Endothelial cell of umbilical vein (primary cell): ENCODE data around the gene ZCCHC12. TPM values are rescaled to one million over a fixed set of nuclear protein-coding genes. Genes with fewer than 3 reads are reported as not detected.

Source experiments
- BruUV-seq: library from RNA; stranded (reverse); fragments of 400-500 nt; replicated peaks from 2 replicates; lab custom pipeline; 2021; lab: Mats Ljungman, UMichigan
- CTCF ChIA-PET: fragments of 300-600, 350-600 bp; sonication (Branson Sonifier 250); formaldehyde crosslinking; loops from one replicate; lab custom pipeline; 2021; ENCODE audit warnings: antibody characterized with exemption, inconsistent platforms; lab: Charles Lee
- POLR2A ChIA-PET: fragments of 300-600, 350-600 bp; sonication (Branson Sonifier 250); formaldehyde crosslinking; loops from one replicate; lab custom pipeline; 2021; ENCODE audit warnings: antibody characterized with exemption, inconsistent platforms; lab: Charles Lee
- DNase-seq: peaks from one replicate; pipeline ENCODE4 v3.0.0-alpha.2; 2011; ENCODE audit warnings: low read depth, low spot score
- FAIRE-seq: peaks from 2 replicates; lab custom pipeline; 2011; peaks lifted over from hg19 to GRCh38; lab: Jason Lieb, UNC
- H2AFZ ChIP-seq: 2 replicates; pipeline ENCODE4 v1.6.0; 2012; ENCODE audit warnings: low read depth, low read length, control low read depth, inconsistent platforms
- H3K27ac ChIP-seq: 2 replicates; pipeline ENCODE4 v1.5.1; 2011; ENCODE audit warnings: low read depth, mild to moderate bottlenecking, control low read depth, low read length, moderate library complexity; ENCODE audit not compliant: insufficient read depth
- H3K27me3 ChIP-seq, 2 experiments: 2 replicates each; pipeline versions ENCODE4 v1.6.0 to v1.6.1; 2011; ENCODE audit warnings: low read length in 2 of 2, mixed read lengths in 1 of 2; ENCODE audit not compliant: control insufficient read depth in 2 of 2, insufficient read depth in 2 of 2
- H3K36me3 ChIP-seq, 2 experiments: 2 replicates in 1 of 2; 3 replicates in 1 of 2; pipeline ENCODE4 v1.5.1; 2011; ENCODE audit warnings: low read length in 2 of 2, mild to moderate bottlenecking in 1 of 2, moderate library complexity in 1 of 2; ENCODE audit not compliant: control insufficient read depth in 2 of 2, insufficient read depth in 2 of 2; ENCODE audit errors: extremely low read depth in 1 of 2
- H3K4me1 ChIP-seq: 3 replicates; pipeline ENCODE4 v1.5.1; 2011; ENCODE audit warnings: mild to moderate bottlenecking, low read length; ENCODE audit not compliant: control insufficient read depth, insufficient read depth; ENCODE audit errors: extremely low read depth
- H3K4me2 ChIP-seq: 2 replicates; pipeline ENCODE4 v1.6.1; 2011; ENCODE audit warnings: low read length, control low read depth, mixed read lengths; ENCODE audit not compliant: insufficient read depth
- H3K4me3 ChIP-seq, 3 experiments: fragments of 200-600 bp in 1 of 3; sonication (generic), shearing (Covaris generic) in 1 of 3; replicated peaks in 1 of 3; 2 replicates each; pipeline ENCODE4 v1.5.1; 2011 to 2016; ENCODE audit warnings: control low read depth in 3 of 3, low read length in 3 of 3, mild to moderate bottlenecking in 2 of 3, inconsistent platforms in 1 of 3, low read depth in 1 of 3, moderate library complexity in 1 of 3; ENCODE audit not compliant: insufficient read depth in 1 of 3
- H3K79me2 ChIP-seq: 2 replicates; pipeline ENCODE4 v1.6.0; 2012; ENCODE audit warnings: low read length, inconsistent platforms; ENCODE audit not compliant: control insufficient read depth, insufficient read depth
- H3K9ac ChIP-seq: replicated peaks from 2 replicates; pipeline ENCODE3; 2011; ENCODE audit warnings: low read length, control low read depth; ENCODE audit not compliant: insufficient read depth; ENCODE audit errors: extremely low read depth
- H3K9me1 ChIP-seq: replicated peaks from 3 replicates; pipeline ENCODE4 v1.6.0; 2011; ENCODE audit warnings: mild to moderate bottlenecking, low read length; ENCODE audit not compliant: control insufficient read depth, insufficient read depth; ENCODE audit errors: extremely low read depth
- H3K9me3 ChIP-seq: replicated peaks from 2 replicates; pipeline ENCODE4 v1.5.1; 2012; ENCODE audit warnings: low read length, inconsistent platforms; ENCODE audit not compliant: control insufficient read depth, insufficient read depth
- H4K20me1 ChIP-seq: replicated peaks from 2 replicates; pipeline ENCODE3; 2011; ENCODE audit warnings: mild to moderate bottlenecking, low read length; ENCODE audit not compliant: control insufficient read depth, insufficient read depth; ENCODE audit errors: extremely low read depth
- EZH2 ChIP-seq: IDR thresholded peaks from 2 replicates; pipeline ENCODE4 v1.6.1; 2012; ENCODE audit warnings: borderline replicate concordance, low read depth, mild to moderate bottlenecking, moderate library complexity, low read length, inconsistent platforms; ENCODE audit not compliant: severe bottlenecking
- FOS ChIP-seq: IDR thresholded peaks from 2 replicates; pipeline ENCODE4 v1.6.1; 2011; ENCODE audit warnings: mild to moderate bottlenecking, low read length, moderate library complexity, borderline replicate concordance; ENCODE audit not compliant: insufficient read depth
- GATA2 ChIP-seq: IDR thresholded peaks from 2 replicates; pipeline ENCODE4 v1.7.0; 2011; ENCODE audit warnings: low read depth, mild to moderate bottlenecking, moderate library complexity, mixed read lengths, low read length; ENCODE audit not compliant: insufficient read length, insufficient read depth
- MYC ChIP-seq: IDR thresholded peaks from one replicate; pipeline ENCODE4 v1.6.1; 2011; ENCODE audit warnings: mild to moderate bottlenecking, low read depth, low read length
- POLR2A ChIP-seq: IDR thresholded peaks from 2 replicates; pipeline ENCODE4 v1.6.1; 2012; ENCODE audit warnings: low read depth, mild to moderate bottlenecking, control low read depth, low read length
- POLR2AphosphoS5 ChIP-seq: IDR thresholded peaks from 2 replicates; pipeline ENCODE4 v1.6.1; 2012; ENCODE audit warnings: low read depth, mild to moderate bottlenecking, control low read depth, low read length, moderate library complexity; ENCODE audit not compliant: insufficient read depth
- dilution Hi-C: fragments of 300-500 bp; cut with MboI; formaldehyde crosslinking; loops from one replicate; pipeline ENCODE4 v1.15.0; 2019; ENCODE audit warnings: low sequenced_read_pairs; ENCODE audit not compliant: extremely low pct_ligation_motif_present
- intact Hi-C: fragments of 100-400 bp; cut with micrococcal nuclease; formaldehyde crosslinking; loops from one replicate; pipeline ENCODE4 v1.10.0; 2022
- polyA plus RNA-seq, 4 experiments: library from polyadenylated mRNA; depleted of rRNA in 3 of 4; stranded (reverse) in 3 of 4; unstranded in 1 of 4; fragments of >200 nt; gene quantifications; 2 replicates each; pipeline versions ENCODE4 v1.2.1 to v1.2.3, GENCODE V29; 2011 to 2012; ENCODE audit warnings: missing spikeins in 1 of 4
- total RNA-seq: library from RNA; stranded (reverse); gene quantifications from 2 replicates; pipeline ENCODE4 v1.2.3, GENCODE V29; 2021
- TF ChIP-seq, protein P1 (sequence below), 2 donors: IDR thresholded peaks; 1 replicate in 1 of 2; 2 replicates in 1 of 2; pipeline ENCODE4 v1.5.1; 2011; ENCODE audit warnings: low read length in 2 of 2, mild to moderate bottlenecking in 2 of 2, moderate library complexity in 2 of 2, control low read depth in 1 of 2, inconsistent platforms in 1 of 2, low read depth in 1 of 2; ENCODE audit not compliant: insufficient read depth in 1 of 2; ENCODE audit errors: extremely low read depth in 1 of 2

ZCCHC12 gene
- total and polyA plus RNA-seq, 2 donors (not counting 3 experiments of a cell fraction or from before 2014, with no cell fraction given): 0.10 to 0.29 TPM

GRCh38 chrX:118861338-118861737, 37.7 kb downstream of the ZCCHC12 start:
- no TSS peak for BruUV-seq
- TF ChIP-seq POLR2AphosphoS5 (no peak), POLR2A (no peak), GATA2 (no peak), MYC (no peak), EZH2 (no peak), FOS (no peak)
- TF ChIP-seq, protein P1, sequence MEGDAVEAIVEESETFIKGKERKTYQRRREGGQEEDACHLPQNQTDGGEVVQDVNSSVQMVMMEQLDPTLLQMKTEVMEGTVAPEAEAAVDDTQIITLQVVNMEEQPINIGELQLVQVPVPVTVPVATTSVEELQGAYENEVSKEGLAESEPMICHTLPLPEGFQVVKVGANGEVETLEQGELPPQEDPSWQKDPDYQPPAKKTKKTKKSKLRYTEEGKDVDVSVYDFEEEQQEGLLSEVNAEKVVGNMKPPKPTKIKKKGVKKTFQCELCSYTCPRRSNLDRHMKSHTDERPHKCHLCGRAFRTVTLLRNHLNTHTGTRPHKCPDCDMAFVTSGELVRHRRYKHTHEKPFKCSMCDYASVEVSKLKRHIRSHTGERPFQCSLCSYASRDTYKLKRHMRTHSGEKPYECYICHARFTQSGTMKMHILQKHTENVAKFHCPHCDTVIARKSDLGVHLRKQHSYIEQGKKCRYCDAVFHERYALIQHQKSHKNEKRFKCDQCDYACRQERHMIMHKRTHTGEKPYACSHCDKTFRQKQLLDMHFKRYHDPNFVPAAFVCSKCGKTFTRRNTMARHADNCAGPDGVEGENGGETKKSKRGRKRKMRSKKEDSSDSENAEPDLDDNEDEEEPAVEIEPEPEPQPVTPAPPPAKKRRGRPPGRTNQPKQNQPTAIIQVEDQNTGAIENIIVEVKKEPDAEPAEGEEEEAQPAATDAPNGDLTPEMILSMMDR (IDR thresholded peaks at IDR 0.05; ENCODE audit: extremely low read depth in 1 of 2, insufficient read depth in 1 of 2, low read depth in 1 of 2, low read length in 2 of 2): no peak
- intact Hi-C loops: no loop called here
- Histone ChIP-seq H3K4me3 (no peak overlapping the region), H2AFZ (no peak overlapping the region), H3K4me1 (no peaks in the 10 kb centered on the region), H3K4me2 (no peak overlapping the region), H3K36me3 (no peaks in the 10 kb centered on the region), H3K9ac (no peak overlapping the region), H3K9me3 (no peaks in the 10 kb centered on the region), H3K9me1 (no peaks in the 10 kb centered on the region), H3K27me3 (no peaks in the 10 kb centered on the region), H4K20me1 (no peaks in the 10 kb centered on the region), H3K79me2 (no peaks in the 10 kb centered on the region), H3K27ac (no peak overlapping the region)
- ChIA-PET CTCF (no interaction called here), POLR2A (no interaction called here)
- DNase-seq: no peak
- no peak for FAIRE-seq
- dilution Hi-C loops: no loop called here
